ENCODE data around the gene NYAP2.

GRCh38 chr2:225694664-225695063, 295.2 kb downstream of the NYAP2 start:
- TF ChIP-seq CTCF (IDR thresholded peaks at IDR 0.05): no peak
- no peak for TF ChIP-seq POLR2AphosphoS5 (IDR thresholded peaks at IDR 0.05)

Measured in gastroesophageal sphincter (tissue), 3 donors.